HepG2 (cell line): ENCODE measurements around the gene BBS9. TPM values are rescaled to one million over a fixed set of nuclear protein-coding genes. Genes with fewer than 3 reads are reported as not detected.

Experiments
- ATAC-seq: fragments of 200-7000 bp; cut with Tn5 transposase; 3 replicates; pipeline ENCODE4 v1.9.1; 2020; ENCODE audit warnings: mild to moderate bottlenecking, moderate library complexity
- BruUV-seq: library from RNA; stranded (reverse); fragments of 400-500 nt; replicated peaks from 2 replicates; lab custom pipeline; 2021; lab: Mats Ljungman, UMichigan
- CTCF ChIA-PET: fragments of 300-600 bp; formaldehyde crosslinking; extraction: SDS; loops from one replicate; lab custom pipeline; 2021; ENCODE audit warnings: low total read pairs, inconsistent platforms, low intra/inter-chr PET ratio; lab: Yijun Ruan, JAX
- POLR2A ChIA-PET: fragments of 350-600 bp; sonication (Branson Sonifier 250); formaldehyde crosslinking; loops from one replicate; lab custom pipeline; 2020; ENCODE audit warnings: antibody characterized with exemption, inconsistent platforms; lab: Yijun Ruan, JAX
- DNase-seq: peaks from one replicate; pipeline ENCODE4 v3.0.0-alpha.2; 2015; ENCODE audit warnings: low spot score
- FAIRE-seq: peaks from 3 replicates; lab custom pipeline; 2011; peaks lifted over from hg19 to GRCh38; lab: Jason Lieb, UNC
- H2AFZ ChIP-seq: one replicate; pipeline ENCODE4 v1.6.1; 2011; ENCODE audit warnings: low read length, inconsistent platforms
- H3K27ac ChIP-seq: fragments of 300-600 bp; 3 replicates; pipeline ENCODE4 v1.8.0; 2011; ENCODE audit warnings: mixed run types, mild to moderate bottlenecking, mixed read lengths, low read length, inconsistent platforms; ENCODE audit not compliant: insufficient read depth; ENCODE audit errors: extremely low read length
- H3K27me3 ChIP-seq, 2 experiments: fragments of 200-600 bp in 1 of 2; 2 replicates in 1 of 2; 3 replicates in 1 of 2; pipeline versions ENCODE4 v1.6.0 to v1.8.0; 2011; ENCODE audit warnings: low read length in 2 of 2, mild to moderate bottlenecking in 2 of 2, moderate library complexity in 2 of 2, inconsistent platforms in 1 of 2; ENCODE audit not compliant: insufficient read depth in 2 of 2, control insufficient read depth in 1 of 2
- H3K36me3 ChIP-seq, 2 experiments: fragments of 200-600 bp in 1 of 2; replicated peaks in 1 of 2; 2 replicates in 1 of 2; 3 replicates in 1 of 2; pipeline versions ENCODE4 v1.5.1 to v1.8.0; 2011; ENCODE audit warnings: low read length in 2 of 2, inconsistent platforms in 1 of 2; ENCODE audit not compliant: insufficient read depth in 2 of 2, control insufficient read depth in 1 of 2
- H3K4me1 ChIP-seq: 2 replicates; pipeline ENCODE4 v1.5.1; 2012; ENCODE audit warnings: low read length, inconsistent platforms; ENCODE audit not compliant: insufficient read depth
- H3K4me2 ChIP-seq: 2 replicates; pipeline ENCODE4 v1.6.0; 2011; ENCODE audit warnings: low read depth, low read length, inconsistent platforms
- H3K4me3 ChIP-seq, 3 experiments: fragments of 200-600 bp in 1 of 3; sonication (generic), shearing (Covaris generic) in 1 of 3; replicated peaks in 1 of 3; 2 replicates each; pipeline ENCODE4 v1.5.1; 2011 to 2016; ENCODE audit warnings: low read length in 3 of 3, inconsistent platforms in 2 of 3, low read depth in 2 of 3, mild to moderate bottlenecking in 2 of 3, control low read depth in 1 of 3, mixed read lengths in 1 of 3; ENCODE audit not compliant: insufficient read depth in 1 of 3
- H3K79me2 ChIP-seq: one replicate; pipeline ENCODE4 v1.6.1; 2011; ENCODE audit warnings: low read length, inconsistent platforms; ENCODE audit not compliant: insufficient read depth
- H3K9ac ChIP-seq: 2 replicates; pipeline ENCODE4 v1.6.0; 2011; ENCODE audit warnings: mild to moderate bottlenecking, low read depth, low read length, inconsistent platforms; ENCODE audit not compliant: insufficient read depth
- H3K9me3 ChIP-seq: 2 replicates; pipeline ENCODE4 v1.5.1; 2012; ENCODE audit warnings: mild to moderate bottlenecking, low read length
- H4K20me1 ChIP-seq: 2 replicates; pipeline ENCODE4 v1.6.0; 2011; ENCODE audit warnings: inconsistent platforms, mild to moderate bottlenecking, low read length, moderate library complexity; ENCODE audit not compliant: insufficient read depth
- CEBPZ ChIP-seq: IDR thresholded peaks from 2 replicates; pipeline ENCODE4 v1.6.1; 2012; ENCODE audit warnings: low read length, improper control_type of control experiment
- KDM4B ChIP-seq: sonication (generic); formaldehyde crosslinking; IDR thresholded peaks from 2 replicates; pipeline ENCODE4 v1.4.0; 2020; ENCODE audit warnings: missing genetic modification reagents
- MATR3 ChIP-seq: sonication (generic); formaldehyde crosslinking; IDR thresholded peaks from 2 replicates; pipeline ENCODE4 v1.4.0; 2020; ENCODE audit warnings: missing genetic modification reagents
- ONECUT2 ChIP-seq: sonication (generic); formaldehyde crosslinking; IDR thresholded peaks from 2 replicates; pipeline ENCODE4 v1.4.0; 2020; ENCODE audit warnings: missing genetic modification reagents
- SRF ChIP-seq: IDR thresholded peaks from 2 replicates; pipeline ENCODE4 v1.6.1; 2011; ENCODE audit warnings: mild to moderate bottlenecking, low read depth, low read length, moderate library complexity
- ZNF230 ChIP-seq: sonication (generic); formaldehyde crosslinking; IDR thresholded peaks from 2 replicates; pipeline ENCODE4 v1.4.0; 2020; ENCODE audit warnings: mild to moderate bottlenecking, missing genetic modification reagents
- ZNF468 ChIP-seq: sonication (generic); formaldehyde crosslinking; IDR thresholded peaks from 2 replicates; pipeline ENCODE4 v1.8.0; 2022; ENCODE audit warnings: mild to moderate bottlenecking, moderate library complexity, missing genetic modification reagents
- ZNF609 ChIP-seq: sonication (generic); formaldehyde crosslinking; IDR thresholded peaks from 2 replicates; pipeline ENCODE4 v1.4.0; 2020; ENCODE audit warnings: mild to moderate bottlenecking, missing genetic modification reagents, borderline replicate concordance
- ZNF772 ChIP-seq: sonication (generic); formaldehyde crosslinking; IDR thresholded peaks from 2 replicates; pipeline ENCODE4 v1.5.0; 2020; ENCODE audit warnings: mild to moderate bottlenecking, missing genetic modification reagents
- ZNF850 ChIP-seq: sonication (generic); formaldehyde crosslinking; conservative IDR thresholded peaks from 2 replicates; pipeline ENCODE4 v1.9.0; 2021; ENCODE audit warnings: mild to moderate bottlenecking, missing genetic modification reagents
- ZNF883 ChIP-seq: sonication (generic); formaldehyde crosslinking; IDR thresholded peaks from 2 replicates; pipeline ENCODE4 v1.5.1; 2020; ENCODE audit warnings: mild to moderate bottlenecking, missing genetic modification reagents; ENCODE audit errors: not compliant biosample characterization
- WGBS: methylation state at CpG from one replicate; pipeline ENCODE4 v1.1.6; 2017; ENCODE audit warnings: low lambda C conversion rate; 5-methylcytosine and 5-hydroxymethylcytosine counted together
- in situ Hi-C: cut with HindIII; loops from 2 replicates; pipeline ENCODE4 v1.10.0; 2017; ENCODE audit warnings: low pct_unique_long_range_greater_than_20kb; ENCODE audit not compliant: extremely low pct_ligation_motif_present
- intact Hi-C: fragments of 100-400 bp; cut with micrococcal nuclease; formaldehyde crosslinking; loops from one replicate; pipeline ENCODE4 v1.10.0; 2022; ENCODE audit not compliant: unreplicated experiment
- polyA plus RNA-seq, 8 experiments: library from polyadenylated mRNA; depleted of rRNA in 3 of 8; stranded (reverse) in 7 of 8; unstranded in 1 of 8; fragments of >200 nt; fragmentation: Illumina TruSeq in 4 of 8; extraction: Trizol in 4 of 8; gene quantifications; 2 replicates each; pipeline versions ENCODE4 v1.2.1 to v1.2.3, GENCODE V29; 2011 to 2016; ENCODE audit warnings: low read depth in 4 of 8, missing spikeins in 1 of 8, mixed read lengths in 1 of 8; ENCODE audit not compliant: insufficient read depth in 1 of 8
- total RNA-seq, 5 experiments: library from RNA; depleted of rRNA; stranded (reverse); fragments of >200 nt; fragmentation: Illumina TruSeq; extraction: Trizol; gene quantifications; 2 replicates each; pipeline ENCODE4 v1.2.3, GENCODE V29; 2016; ENCODE audit warnings: low read depth in 1 of 5
- TF ChIP-seq, protein P1 (sequence below): sonication (generic); formaldehyde crosslinking; IDR thresholded peaks from 2 replicates; pipeline ENCODE4 v1.8.0; 2022; ENCODE audit warnings: mild to moderate bottlenecking, missing genetic modification reagents, moderate library complexity
- TF ChIP-seq, protein P2 (sequence below): IDR thresholded peaks from 2 replicates; pipeline ENCODE4 v1.6.1; 2016; ENCODE audit warnings: missing genetic modification reagents, missing compliant biosample characterization
- TF ChIP-seq, protein P3 (sequence below): sonication (generic); formaldehyde crosslinking; IDR thresholded peaks from 2 replicates; pipeline ENCODE4 v1.5.0; 2020; ENCODE audit warnings: mild to moderate bottlenecking, missing genetic modification reagents

BBS9 gene
- total and polyA plus RNA-seq, 2 of the 13 experiments (the other 11 are each of a cell fraction or from before 2014, with no cell fraction given) = 5.1 to 7.8 TPM

DNA sequence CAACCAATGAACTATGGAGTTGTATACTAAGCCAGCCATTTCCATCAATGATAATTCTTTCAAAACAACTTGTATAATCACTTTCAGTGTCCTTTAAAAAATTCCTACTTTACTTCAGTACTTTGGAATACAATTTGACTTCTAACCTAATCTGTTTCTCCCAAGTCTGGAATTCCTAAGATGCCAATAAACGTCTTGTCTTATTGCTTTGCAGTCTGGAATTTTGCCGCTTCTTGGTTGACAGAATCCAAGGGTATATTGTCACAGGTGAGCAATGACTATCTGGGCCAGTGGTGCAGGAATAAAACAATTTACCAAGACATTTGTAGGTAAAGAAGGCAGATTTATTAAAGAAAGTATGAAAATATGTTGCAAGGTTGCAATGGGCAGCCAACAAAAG lies 42.0 kb upstream of the BBS9 start:
- WGBS = 53% methylated on average over 2 of the region's 2 CpGs
- Histone ChIP-seq H2AFZ (no peak overlapping the region), H3K4me2 (no peak overlapping the region), H3K9ac (no peak overlapping the region), H3K27ac (no peak overlapping the region), H3K4me3 (no peak overlapping the region), H3K4me1 (no peaks in the 10 kb centered on the region), H3K36me3 (no peaks in the 10 kb centered on the region), H3K79me2 (no peaks in the 10 kb centered on the region), H4K20me1 (no peaks in the 10 kb centered on the region), H3K9me3 (no peaks in the 10 kb centered on the region; the same call in 1 of the 2 replicates), H3K27me3 (no peaks in the 10 kb centered on the region)
- intact Hi-C loops (no loop called here), in situ Hi-C loops (no loop called here)
- no peak for ATAC-seq
- ChIA-PET CTCF (no interaction called here), POLR2A (no interaction called here)
- no TSS peak for BruUV-seq
- FAIRE-seq = no peak
- no peak for DNase-seq
- TF ChIP-seq ONECUT2 (CRISPR knock-in tag) (no peak), ZNF850 (CRISPR knock-in tag) (no peak), ZNF772 (CRISPR knock-in tag) (no peak), SRF (no peak), ZNF230 (no peak), CEBPZ (no peak), ZNF609 (CRISPR knock-in tag) (no peak), ZNF468 (CRISPR knock-in tag) (no peak), MATR3 (no peak), KDM4B (CRISPR knock-in tag) (no peak), ZNF883 (no peak)
- TF ChIP-seq, protein P1, sequence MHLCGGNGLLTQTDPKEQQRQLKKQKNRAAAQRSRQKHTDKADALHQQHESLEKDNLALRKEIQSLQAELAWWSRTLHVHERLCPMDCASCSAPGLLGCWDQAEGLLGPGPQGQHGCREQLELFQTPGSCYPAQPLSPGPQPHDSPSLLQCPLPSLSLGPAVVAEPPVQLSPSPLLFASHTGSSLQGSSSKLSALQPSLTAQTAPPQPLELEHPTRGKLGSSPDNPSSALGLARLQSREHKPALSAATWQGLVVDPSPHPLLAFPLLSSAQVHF (CRISPR knock-in tag) = no peak
- TF ChIP-seq, protein P2, sequence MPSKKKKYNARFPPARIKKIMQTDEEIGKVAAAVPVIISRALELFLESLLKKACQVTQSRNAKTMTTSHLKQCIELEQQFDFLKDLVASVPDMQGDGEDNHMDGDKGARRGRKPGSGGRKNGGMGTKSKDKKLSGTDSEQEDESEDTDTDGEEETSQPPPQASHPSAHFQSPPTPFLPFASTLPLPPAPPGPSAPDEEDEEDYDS (CRISPR knock-in tag) = no peak
- TF ChIP-seq, protein P3, sequence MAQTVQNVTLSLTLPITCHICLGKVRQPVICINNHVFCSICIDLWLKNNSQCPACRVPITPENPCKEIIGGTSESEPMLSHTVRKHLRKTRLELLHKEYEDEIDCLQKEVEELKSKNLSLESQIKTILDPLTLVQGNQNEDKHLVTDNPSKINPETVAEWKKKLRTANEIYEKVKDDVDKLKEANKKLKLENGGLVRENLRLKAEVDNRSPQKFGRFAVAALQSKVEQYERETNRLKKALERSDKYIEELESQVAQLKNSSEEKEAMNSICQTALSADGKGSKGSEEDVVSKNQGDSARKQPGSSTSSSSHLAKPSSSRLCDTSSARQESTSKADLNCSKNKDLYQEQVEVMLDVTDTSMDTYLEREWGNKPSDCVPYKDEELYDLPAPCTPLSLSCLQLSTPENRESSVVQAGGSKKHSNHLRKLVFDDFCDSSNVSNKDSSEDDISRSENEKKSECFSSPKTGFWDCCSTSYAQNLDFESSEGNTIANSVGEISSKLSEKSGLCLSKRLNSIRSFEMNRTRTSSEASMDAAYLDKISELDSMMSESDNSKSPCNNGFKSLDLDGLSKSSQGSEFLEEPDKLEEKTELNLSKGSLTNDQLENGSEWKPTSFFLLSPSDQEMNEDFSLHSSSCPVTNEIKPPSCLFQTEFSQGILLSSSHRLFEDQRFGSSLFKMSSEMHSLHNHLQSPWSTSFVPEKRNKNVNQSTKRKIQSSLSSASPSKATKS = no peak
